K562 treated with DMSO at 1 percent for 12 hours (cell line): Measurements from ENCODE around the gene FYB1. TPM values are rescaled to one million over a fixed set of nuclear protein-coding genes. Genes with fewer than 3 reads are reported as not detected.

Experiments used
- total RNA-seq: library from RNA; unstranded; fragments of 300-600 nt; gene quantifications from 2 replicates; pipeline ENCODE4 v1.2.3, GENCODE V29; 2022; ENCODE audit not compliant: insufficient read depth

Gene FYB1
- total RNA-seq = 3.9 and 17.0 TPM in 2 replicates

GRCh38 chr5:39219437-39219836, at the start of gene FYB1:
Gene FYB1, minus strand, starts transcription at chr5:39219563. Its CDS starts 16,603 bp downstream, at chr5:39202960.

GRCh38 chr5:39074017-39074814, 145.1 kb downstream of the FYB1 start, which contains the start of gene RICTOR:
Gene RICTOR, minus strand, starts transcription at chr5:39074399. Its CDS starts 22 bp downstream, at chr5:39074377.

Other genes with a start within 250 kb of the FYB1 start
- 2.2 and 16.3 TPM in 2 replicates for gene RICTOR, start 145.2 kb downstream of the FYB1 start, total RNA-seq
- not detected in 2 replicates for gene C9, start 144.9 kb upstream of the FYB1 start, total RNA-seq
- 8.0 and 25.0 TPM in 2 replicates for gene DAB2, start 205.4 kb upstream of the FYB1 start, total RNA-seq